GM13977 (cell line): ENCODE measurements around the gene NPAS1.

Experiments used
- DNase-seq: peaks from one replicate; pipeline ENCODE4 v3.0.0; 2012; ENCODE audit warnings: low spot score
- in situ Hi-C: fragments of 300-500 bp; cut with MboI; formaldehyde crosslinking; loops from one replicate; pipeline ENCODE4 v1.12.0; 2022; ENCODE audit warnings: low sequenced_read_pairs, low pct_unique_long_range_greater_than_20kb, mixed read lengths, inconsistent platforms; ENCODE audit not compliant: unreplicated experiment
- TF ChIP-seq, protein P1 (sequence below): IDR thresholded peaks from 2 replicates; pipeline ENCODE4 v1.5.1; 2012; ENCODE audit warnings: mild to moderate bottlenecking, control low read depth; ENCODE audit not compliant: insufficient read depth; ENCODE audit errors: extremely low read depth, missing control alignments

NPAS1 gene

GRCh38 chr19:46999878-47000277 lies 19.8 kb upstream of the NPAS1 start:
- TF ChIP-seq, protein P1, sequence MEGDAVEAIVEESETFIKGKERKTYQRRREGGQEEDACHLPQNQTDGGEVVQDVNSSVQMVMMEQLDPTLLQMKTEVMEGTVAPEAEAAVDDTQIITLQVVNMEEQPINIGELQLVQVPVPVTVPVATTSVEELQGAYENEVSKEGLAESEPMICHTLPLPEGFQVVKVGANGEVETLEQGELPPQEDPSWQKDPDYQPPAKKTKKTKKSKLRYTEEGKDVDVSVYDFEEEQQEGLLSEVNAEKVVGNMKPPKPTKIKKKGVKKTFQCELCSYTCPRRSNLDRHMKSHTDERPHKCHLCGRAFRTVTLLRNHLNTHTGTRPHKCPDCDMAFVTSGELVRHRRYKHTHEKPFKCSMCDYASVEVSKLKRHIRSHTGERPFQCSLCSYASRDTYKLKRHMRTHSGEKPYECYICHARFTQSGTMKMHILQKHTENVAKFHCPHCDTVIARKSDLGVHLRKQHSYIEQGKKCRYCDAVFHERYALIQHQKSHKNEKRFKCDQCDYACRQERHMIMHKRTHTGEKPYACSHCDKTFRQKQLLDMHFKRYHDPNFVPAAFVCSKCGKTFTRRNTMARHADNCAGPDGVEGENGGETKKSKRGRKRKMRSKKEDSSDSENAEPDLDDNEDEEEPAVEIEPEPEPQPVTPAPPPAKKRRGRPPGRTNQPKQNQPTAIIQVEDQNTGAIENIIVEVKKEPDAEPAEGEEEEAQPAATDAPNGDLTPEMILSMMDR: no peak
- DNase-seq: no peak
- in situ Hi-C loops: no loop called here

- DNase-seq: no peak
- in situ Hi-C loops: no loop called here
- TF ChIP-seq, protein P1: no peak
Observed at GRCh38 chr19:47000373-47000772, 19.3 kb upstream of the NPAS1 start.

DNA sequence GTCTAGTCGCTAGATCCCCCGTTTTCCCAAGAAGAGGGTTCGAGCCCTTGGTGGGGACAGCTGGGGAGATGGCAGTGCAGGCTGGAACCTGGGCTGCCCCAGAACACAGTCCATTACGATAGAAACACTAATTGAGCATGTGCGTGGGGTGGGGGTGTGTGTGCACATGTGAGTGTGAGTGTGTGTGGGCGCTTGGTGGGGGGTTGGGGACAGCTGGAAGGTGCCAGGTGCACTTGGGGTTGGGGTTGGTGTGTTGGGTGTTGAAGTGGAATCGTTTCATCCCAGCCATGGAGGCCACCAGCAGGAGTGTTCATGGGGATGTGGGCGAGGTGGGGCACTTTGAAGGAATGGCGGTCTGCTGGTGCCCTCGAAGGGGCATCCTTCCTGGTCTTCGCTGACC lies 18.1 kb upstream of the NPAS1 start:
- TF ChIP-seq, protein P1: no peak
- no peak for DNase-seq
- in situ Hi-C loops: no loop called here

GRCh38 chr19:47002106-47002766 lies 17.4 kb upstream of the NPAS1 start:
- no peak for DNase-seq
- in situ Hi-C loops: no loop called here
- TF ChIP-seq, protein P1: no peak

- in situ Hi-C loops: no loop called here
- no peak for DNase-seq
- TF ChIP-seq, protein P1: no peak
Observed at GRCh38 chr19:47002853-47003610, 16.6 kb upstream of the NPAS1 start.

- in situ Hi-C loops: no loop called here
- DNase-seq: no peak
- TF ChIP-seq, protein P1: no peak
Observed at GRCh38 chr19:47003611-47004465, 15.8 kb upstream of the NPAS1 start.
